ENCODE measurements around the gene LIX1L. TPM values are rescaled to one million over a fixed set of nuclear protein-coding genes. Genes with fewer than 3 reads are reported as not detected.
A peak's percentile ranks its signal among the peaks of the same experiment; 100 is the strongest.

The LIX1L gene
- total and polyA plus RNA-seq, 8 donors, result 28.9 to 45.7 (median 41.9) TPM

GRCh38 chr1:145918992-145919939, 38.6 kb downstream of the LIX1L start:
- peak; percentile 29 to 95 (median 56) for DNase-seq
- peak overlapping the region; percentile 85 to 91 for H3K27ac ChIP-seq
- TF ChIP-seq CTCF (IDR thresholded peaks at IDR 0.05), result no peak

GRCh38 chr1:145918144-145918991, 39.4 kb downstream of the LIX1L start, which contains the start of gene PEX11B:
Gene PEX11B, minus strand, starts transcription at chr1:145918717. Its CDS starts 29 bp downstream, at chr1:145918688.
- DNase-seq (peak; percentile 90 to 96 (median 92)), ATAC-seq (peak; percentile 96)
- TF ChIP-seq CTCF (IDR thresholded peaks at IDR 0.05), result no peak
- Histone ChIP-seq H3K27ac (peak within 1 kb of the TSS; percentile 85 to 91), H3K4me1 (peaks cover 14 to 53% of the 10 kb centered on the region in 2 donors), H3K27me3 (no peaks in the 10 kb centered on the region), H3K4me3 (peak within 1 kb of the TSS; percentile 85 to 93), H3K36me3 (peaks cover 0 to 39% of the 10 kb centered on the region in 2 donors), H3K9me3 (no peaks in the 10 kb centered on the region)
- intact Hi-C loops (cut with DNase I), result no loop called here

More at GRCh38 chr1:145918992-145919939, 38.6 kb downstream of the LIX1L start:
- Histone ChIP-seq H3K9me3 (no peaks in the 10 kb centered on the region), H3K4me1 (peaks cover 14 to 55% of the 10 kb centered on the region in 2 donors), H3K4me3 (peak overlapping the region; percentile 85 to 93), H3K36me3 (peaks cover 0 to 36% of the 10 kb centered on the region in 2 donors), H3K27me3 (no peaks in the 10 kb centered on the region)
- peak; percentile 70 for ATAC-seq
- intact Hi-C loops (cut with DNase I), result no loop called here

GRCh38 chr1:145917595-145917994, 40.2 kb downstream of the LIX1L start:
- Histone ChIP-seq H3K4me3 (peak overlapping the region; percentile 85 to 93), H3K27me3 (no peaks in the 10 kb centered on the region), H3K4me1 (peaks cover 14 to 45% of the 10 kb centered on the region in 2 donors), H3K9me3 (no peaks in the 10 kb centered on the region), H3K27ac (peak overlapping the region in 1 of 2 donors; percentile 91), H3K36me3 (peaks cover 0 to 33% of the 10 kb centered on the region in 2 donors)
- TF ChIP-seq CTCF (IDR thresholded peaks at IDR 0.05), result no peak
- no peak for DNase-seq
- ATAC-seq, result no peak
- intact Hi-C loops (cut with DNase I), result no loop called here

- no peaks in the 10 kb centered on the region for H3K27me3 ChIP-seq
- TF ChIP-seq CTCF (IDR thresholded peaks at IDR 0.05), result no peak
- H3K9me3 ChIP-seq, result no peaks in the 10 kb centered on the region
- H3K27ac ChIP-seq, result no peak overlapping the region
- no peak overlapping the region for H3K4me3 ChIP-seq
- H3K36me3 ChIP-seq, result peaks cover 0 to 37% of the 10 kb centered on the region in 2 donors
- intact Hi-C loops (cut with DNase I), result no loop called here
- peaks cover 14 to 41% of the 10 kb centered on the region in 2 donors for H3K4me1 ChIP-seq
- DNase-seq (no peak), ATAC-seq (no peak)
Observed at GRCh38 chr1:145916745-145917144, 41.1 kb downstream of the LIX1L start.

Data from left lung (tissue), 10 donors.